ENCODE data around the gene MORC3.
"Not testable (repeated sequence)": the region's sequence is repeated elsewhere in the genome, so short reads cannot be mapped to it uniquely, and the experiment has no call there.

Gene MORC3

DNA sequence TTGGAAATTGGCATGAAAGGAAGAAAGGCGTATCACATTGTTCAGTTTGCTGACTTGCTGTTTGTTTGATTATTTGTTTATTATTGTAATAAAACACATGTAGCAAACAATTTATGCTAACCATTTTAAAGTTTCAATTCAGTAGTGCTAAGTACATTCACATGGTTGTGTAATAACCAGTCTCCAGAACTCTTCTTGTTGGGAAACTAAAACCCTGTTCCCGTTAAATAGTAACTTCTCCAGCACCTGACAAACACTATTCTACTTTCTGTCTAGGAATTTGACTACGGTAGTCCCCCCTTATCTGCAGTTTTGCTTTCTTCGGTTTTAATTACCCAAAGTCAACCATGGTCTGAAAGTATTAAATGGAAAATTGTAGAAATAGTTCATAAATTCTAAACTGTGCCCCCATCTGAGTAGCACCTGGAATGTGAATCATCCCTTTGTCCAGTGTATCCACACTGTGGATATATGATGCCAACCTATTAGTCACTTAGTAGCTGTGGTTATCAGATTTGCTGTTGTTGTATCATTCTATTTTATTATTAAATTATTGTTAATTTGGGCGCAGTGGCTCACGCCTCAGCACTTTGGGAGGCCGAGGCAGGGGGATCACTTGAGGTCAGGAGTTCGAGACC, 5.5 kb downstream of the MORC3 start:
- DNase-seq (ENCODE audit: low spot score) = peak; percentile 73

DNA sequence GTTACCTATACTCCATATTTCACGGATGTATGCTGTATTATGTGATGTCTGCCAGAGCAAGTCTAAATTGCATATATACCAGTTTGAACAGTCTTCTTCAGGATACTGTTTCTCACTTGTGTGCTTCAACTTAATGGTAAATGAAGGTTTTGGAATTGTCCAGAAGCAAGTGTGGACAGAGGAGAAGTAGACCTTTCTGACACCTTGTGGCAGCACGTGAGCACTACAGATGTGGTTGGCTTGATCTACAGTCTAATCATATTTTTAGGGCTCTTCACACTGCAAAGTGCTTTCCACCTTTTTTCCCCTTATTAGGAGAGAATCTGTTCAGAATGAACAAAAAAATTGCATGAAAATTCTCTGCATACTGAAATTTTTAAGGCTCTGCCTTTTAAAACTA, 10.9 kb downstream of the MORC3 start:
- DNase-seq (ENCODE audit: low spot score) = peak; percentile 55

DNA sequence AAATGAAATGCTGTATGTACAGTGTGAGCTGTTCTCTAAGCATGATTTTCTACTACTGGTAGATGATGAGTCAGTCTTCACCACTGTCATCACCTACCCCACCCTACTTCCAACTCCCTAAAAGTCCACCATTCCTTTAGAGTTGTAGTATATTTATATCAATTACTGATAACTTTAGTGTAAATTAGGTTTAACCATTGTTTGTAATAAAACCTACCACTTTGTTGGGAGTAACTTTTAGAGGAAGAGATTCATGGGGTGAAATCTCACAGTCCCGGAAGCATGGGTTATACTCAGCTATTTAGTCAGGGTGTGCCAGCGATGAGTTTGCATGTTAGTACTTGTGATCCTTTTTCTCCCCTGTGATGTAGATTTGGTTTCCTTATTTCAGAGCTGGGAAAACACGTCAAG, 17.1 kb downstream of the MORC3 start:
- peak; percentile 29 for DNase-seq (ENCODE audit: low spot score)

DNA sequence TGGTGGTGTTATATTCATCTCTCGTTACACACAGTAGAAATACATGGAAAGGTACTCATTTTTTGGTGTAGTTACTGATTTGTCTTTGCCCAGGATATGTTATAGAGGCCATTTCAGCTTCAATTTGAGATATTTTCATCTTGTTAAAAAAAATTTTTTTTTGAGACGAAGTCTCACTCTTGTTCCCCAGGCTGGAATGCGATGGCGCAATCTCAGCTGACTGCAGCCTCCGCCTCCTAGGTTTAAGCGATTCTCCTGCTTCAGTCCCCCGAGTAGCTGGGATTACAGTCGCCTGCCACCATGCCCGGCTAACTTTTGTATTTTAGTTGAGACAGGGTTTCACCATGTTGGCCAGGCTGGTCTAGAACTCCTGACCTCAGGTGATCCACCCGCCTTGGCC, 19.0 kb downstream of the MORC3 start:
- DNase-seq (ENCODE audit: low spot score) = no peak

DNA sequence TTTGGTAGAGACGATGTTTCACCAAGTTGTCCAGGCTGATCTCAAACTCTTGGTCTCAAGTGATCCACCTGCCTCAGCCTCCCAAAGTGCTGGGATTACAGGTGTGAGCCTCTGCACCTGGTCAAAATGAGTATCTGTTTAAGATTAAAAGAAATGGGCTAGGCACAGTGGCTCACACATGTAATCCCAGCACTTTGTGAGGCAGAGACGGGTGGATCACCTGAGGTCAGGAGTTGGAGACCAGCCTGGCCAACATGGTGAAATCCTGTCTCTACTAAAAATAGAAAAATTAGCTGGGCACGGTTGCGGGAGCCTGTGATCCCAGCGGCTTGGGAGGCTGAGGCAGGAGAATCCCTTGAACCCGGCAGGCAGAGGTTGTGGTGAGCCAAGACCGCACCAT, 22.6 kb downstream of the MORC3 start:
- not testable (repeated sequence) for DNase-seq (ENCODE audit: low spot score)

DNA sequence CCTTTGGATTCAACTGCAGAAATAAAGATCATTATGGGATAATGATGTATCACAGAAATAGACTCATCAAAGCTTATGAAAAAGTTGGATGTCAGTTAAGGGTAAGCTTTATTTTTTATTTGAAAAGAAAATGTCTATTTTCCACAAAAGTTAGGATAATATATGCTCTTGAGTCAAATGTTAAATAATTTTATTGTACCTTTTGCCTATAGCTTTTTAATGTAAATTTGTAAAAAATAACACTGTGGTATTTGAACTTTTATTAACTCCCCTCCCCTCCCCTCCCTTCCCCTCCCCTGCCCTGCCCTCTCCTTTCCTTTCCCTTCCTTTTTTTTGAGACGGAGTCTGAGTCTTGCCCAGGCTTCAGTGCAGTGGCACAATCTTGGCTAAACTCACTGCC, 24.9 kb downstream of the MORC3 start:
- no peak for DNase-seq (ENCODE audit: low spot score)

DNA sequence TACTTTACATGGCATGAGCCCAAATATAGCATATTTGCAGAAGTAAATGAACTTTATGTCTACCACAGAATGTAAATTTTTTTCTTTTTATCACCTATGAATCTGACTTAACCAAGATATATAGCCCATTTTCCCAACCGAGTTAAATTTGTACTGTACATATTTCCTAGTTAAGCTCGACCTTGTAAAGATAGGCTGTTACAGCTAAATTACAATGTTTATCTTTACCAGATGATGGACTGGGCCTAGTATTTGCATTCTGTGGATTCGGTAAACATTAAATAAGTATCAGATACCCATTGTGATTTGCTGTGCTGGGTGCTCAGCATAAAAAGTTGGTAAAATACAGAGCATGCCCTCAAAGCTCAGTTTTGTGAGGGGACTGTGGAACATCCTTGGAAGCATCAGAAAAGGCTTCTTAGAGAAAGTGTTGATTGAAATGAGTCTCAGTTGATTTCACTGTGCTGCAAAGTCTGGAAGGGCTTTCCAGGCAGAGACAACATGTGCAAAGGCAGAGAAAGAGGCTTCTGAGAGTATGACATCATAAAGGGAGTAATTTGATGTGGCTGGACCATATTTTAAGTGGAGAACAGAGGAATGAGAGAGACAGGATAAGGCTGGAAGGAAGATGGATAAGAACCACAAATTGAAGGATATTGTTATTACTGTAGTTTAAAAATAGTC, 27.4 kb downstream of the MORC3 start:
- no peak for DNase-seq (ENCODE audit: low spot score)

DNA sequence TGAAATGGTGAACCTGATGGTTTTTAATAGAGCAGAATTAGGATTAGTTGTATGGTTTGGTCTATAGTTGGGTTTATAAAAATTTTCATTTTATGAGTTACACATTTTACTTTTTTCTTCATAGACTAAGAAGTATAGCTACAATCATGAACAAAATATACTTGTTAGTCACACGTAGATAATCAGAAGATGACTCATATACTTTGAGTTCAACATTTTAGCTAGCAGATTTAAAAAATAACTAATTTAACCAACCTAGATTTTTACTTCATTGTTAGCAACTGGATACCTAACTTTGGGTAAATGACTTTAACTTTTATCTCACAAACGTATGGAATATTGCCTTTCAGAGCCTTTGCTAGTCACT, 27.9 kb downstream of the MORC3 start:
- peak; percentile 5 for DNase-seq (ENCODE audit: low spot score)

DNA sequence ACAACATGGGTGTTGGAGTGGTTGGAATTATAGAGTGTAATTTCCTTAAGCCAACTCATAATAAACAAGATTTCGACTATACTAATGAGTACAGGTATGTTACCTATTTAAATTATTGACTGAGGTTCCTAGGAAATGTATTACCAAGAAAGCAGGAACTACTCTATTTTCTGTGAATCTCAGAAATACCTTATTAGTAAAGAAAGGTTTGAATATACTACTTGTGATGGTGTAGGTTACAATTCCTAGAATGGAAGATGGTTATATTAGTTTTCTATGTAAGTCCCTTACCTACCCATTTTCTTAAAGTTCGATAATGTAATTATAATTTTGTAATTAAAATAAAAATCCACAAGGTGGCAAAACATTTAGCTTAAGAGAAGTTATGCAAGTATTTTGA, 29.3 kb downstream of the MORC3 start:
- DNase-seq (ENCODE audit: low spot score) = no peak

DNA sequence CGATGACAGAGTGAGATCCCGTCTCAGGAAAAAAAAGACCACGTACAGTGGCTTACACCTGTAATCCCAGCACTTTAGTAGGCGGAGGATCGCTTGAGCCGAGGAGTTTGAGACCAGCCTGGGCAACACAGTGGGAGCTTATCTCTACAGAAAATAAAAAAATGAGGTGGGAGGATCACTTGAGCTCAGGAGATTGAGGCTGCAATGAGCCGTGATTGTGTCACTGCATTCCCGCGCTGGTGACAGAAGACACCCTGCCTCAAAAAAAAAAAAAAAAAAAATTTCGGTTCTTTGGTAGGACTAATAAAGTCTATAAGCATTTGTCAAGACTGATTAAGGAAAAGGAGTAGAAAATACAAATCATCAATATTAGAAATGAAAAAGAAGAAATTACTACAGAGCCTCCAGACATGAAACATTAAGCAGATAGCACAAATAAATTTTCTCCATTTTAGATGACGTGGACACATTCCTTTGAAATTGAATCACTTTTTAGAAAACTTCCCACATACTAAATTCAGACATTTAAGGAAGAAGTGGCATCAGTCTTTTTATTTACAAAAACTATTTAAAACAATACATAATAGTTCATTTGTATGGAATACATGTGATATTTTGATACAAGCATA, 30.4 kb downstream of the MORC3 start:
- DNase-seq (ENCODE audit: low spot score) = no peak

DNA sequence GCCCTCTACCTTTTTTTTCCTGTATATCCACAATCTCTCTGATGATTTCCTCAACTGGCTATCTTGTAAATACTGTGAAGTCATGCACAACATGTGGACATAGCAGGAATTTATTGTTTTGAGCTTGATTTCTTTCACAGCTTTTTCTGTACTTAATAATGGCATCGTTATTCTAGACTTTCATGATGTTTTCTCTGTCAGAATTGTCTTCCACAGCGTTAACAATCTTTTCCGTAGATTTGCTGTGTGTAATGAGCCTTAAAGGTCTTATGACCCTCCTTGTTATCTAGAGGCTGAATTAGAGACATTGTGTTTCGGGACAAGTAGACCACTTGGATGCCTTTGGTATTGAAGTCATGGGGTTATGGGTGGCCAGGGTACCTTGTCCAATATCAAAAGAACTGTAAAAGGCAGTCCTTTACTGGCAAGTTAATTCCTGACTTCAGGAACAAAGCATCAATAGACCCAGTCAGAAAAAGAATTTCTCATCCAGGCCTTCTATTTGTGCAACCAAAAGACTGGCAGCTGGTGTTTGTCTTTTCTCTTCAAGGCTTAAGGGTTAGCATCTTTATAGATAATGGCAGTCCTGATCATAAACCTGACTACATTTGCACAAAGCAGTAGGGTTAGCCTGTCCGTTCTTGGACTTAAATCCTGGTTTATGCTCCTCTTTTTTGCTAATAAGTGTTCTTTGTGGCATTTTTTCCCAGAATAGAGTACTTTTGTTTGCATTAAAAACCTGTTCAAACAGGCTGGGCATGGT, 35.1 kb downstream of the MORC3 start:
- DNase-seq (ENCODE audit: low spot score) = no peak

DNA sequence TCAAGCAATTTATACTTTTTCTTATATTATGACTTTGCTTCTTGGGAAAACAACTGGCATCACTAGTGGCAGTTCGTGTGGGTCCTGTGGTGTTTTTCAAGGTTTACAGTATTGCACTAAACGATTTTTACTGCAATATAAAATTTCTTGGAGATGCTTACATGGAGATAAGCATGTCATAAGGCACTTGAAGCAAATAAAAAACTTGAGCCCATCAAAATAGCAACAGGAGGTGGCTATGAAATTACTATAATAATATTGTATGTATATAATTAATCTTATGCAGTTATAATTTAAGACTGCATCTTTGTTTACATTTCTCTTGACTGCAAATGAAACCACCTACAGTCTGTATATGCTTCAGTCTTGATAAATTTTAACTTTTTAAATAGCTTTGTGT, 35.9 kb downstream of the MORC3 start:
- DNase-seq (ENCODE audit: low spot score) = no peak

DNA sequence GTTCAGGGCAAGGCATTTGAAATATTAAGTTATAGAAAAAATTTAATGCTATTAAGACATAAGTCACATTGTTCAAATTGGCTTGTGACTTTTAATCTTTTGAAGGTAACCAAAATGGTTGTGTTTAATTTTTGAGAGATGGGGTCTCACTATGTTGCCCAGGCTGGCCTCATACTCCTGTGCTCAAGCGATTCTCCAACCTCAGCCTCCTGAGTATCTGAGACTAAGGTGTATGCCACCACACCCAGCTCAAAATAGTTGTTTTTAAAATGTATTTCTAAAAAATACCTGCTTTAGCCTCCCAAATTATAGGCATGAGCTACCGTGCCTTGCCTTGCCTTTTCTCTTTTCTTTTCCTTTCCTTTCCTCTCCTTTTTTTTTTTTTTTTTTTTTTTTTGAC, 39.2 kb downstream of the MORC3 start:
- no peak for DNase-seq (ENCODE audit: low spot score)

DNA sequence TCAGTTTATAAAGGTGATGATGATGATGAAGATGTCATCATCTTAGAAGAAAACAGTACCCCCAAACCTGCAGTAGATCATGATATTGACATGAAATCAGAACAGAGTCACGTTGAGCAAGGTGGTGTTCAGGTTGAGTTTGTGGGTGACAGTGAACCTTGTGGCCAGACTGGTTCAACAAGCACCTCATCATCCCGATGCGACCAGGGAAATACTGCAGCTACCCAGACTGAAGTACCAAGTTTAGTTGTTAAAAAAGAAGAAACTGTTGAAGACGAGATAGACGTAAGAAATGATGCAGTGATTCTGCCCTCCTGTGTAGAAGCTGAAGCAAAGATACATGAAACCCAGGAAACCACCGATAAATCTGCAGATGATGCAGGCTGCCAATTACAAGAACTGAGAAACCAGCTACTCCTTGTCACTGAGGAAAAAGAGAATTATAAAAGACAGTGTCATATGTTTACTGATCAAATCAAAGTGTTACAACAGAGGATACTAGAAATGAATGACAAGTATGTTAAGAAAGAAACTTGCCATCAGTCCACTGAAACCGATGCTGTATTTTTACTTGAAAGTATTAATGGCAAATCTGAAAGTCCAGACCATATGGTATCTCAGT, 49.2 kb downstream of the MORC3 start:
- DNase-seq (ENCODE audit: low spot score) = no peak

DNA sequence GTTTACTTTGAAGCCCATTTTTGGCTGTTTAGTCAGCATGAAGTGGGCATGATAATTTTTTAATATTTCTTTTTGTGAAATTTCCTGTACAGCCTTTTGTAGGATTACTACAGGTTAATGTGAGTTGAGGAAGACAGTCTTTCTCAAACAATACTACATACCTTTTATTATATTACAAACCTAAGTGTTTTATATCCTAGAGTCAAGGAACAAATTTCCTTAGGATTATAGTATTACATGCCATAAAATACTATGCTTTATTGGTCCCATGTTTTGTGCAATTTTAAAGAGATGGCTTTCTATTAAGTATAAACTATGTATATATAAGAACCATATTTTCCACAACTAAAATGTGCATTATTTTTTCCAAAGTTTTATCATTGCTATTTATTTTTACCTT, 56.0 kb downstream of the MORC3 start:
- no peak for DNase-seq (ENCODE audit: low spot score)

DNA sequence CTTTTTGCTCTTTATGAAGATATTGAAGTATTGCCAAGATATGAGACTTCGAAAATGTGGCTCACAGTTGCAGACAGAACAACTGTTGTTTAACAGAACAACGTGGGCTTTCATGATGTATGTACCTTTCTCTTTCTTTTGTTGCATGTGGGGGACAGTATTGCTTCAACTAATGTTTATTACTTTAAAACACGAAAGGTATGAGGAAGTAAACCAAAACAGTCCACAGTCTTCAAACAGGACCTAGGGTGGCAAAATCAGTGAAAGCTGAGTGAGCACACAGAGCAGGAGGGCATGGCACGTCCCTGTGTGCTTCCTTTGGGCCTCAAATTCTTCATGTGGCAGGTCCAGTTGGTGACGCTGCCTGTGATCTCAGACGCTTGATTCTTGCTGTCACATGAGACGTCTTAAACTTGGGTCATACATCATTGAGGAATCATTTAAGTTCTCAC, 57.4 kb downstream of the MORC3 start:
- DNase-seq (ENCODE audit: low spot score) = peak; percentile 72

DNA sequence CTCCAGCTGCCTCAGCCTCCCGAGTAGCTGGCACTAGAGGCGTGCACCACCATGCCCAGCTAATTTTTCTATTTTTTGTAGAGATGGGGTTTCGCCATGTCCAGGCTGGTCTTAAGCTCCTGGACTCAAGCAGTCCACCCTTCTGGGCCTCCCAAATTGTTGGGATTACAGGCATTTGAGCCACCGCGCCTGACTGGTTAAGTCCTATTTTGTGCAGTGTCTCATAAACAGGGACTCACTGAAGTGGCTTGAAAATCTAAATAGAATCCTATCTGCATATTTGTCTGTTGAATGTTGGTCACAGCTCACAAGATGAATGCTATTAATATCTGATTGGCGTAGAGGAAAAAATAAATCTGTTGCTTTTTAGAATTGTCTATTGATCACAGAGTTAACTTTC, 59.3 kb downstream of the MORC3 start:
- DNase-seq (ENCODE audit: low spot score) = peak; percentile 28

DNA sequence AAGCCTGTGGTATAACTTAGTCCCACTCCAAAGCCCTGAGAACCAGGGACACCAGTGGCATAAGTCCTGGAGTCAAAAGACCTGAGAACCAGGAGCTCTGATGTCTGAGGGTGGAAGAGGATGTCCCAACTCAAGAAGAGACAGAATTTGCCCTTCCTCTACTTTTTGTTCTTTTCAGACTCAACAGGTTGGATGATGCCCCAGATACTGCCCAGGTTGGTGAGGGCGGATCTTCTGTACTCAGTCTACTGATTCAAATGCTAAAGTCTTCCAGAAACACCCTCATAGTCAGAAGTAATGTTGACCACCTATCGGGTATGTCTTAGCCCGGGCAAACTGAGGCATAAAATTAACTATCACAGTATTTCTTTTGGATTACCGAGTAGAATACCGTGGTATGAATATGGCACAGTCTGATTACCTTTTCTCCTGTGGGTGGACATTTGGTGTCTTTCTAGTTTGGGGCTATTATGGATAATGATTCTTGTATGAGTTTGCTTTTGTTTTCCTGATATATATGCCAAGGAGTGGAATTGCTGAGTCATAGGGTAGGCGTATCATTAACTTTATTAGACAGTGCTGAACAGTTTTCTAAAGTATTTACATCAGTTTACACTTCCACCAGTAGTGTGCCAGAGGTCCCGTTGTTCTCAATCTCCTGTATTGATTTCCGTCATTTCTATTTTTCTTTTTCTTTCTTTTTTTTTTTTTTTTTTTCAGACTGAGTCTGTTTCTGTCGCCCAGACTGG, 62.0 kb downstream of the MORC3 start:
- DNase-seq (ENCODE audit: low spot score) = peak; percentile 58

DNA sequence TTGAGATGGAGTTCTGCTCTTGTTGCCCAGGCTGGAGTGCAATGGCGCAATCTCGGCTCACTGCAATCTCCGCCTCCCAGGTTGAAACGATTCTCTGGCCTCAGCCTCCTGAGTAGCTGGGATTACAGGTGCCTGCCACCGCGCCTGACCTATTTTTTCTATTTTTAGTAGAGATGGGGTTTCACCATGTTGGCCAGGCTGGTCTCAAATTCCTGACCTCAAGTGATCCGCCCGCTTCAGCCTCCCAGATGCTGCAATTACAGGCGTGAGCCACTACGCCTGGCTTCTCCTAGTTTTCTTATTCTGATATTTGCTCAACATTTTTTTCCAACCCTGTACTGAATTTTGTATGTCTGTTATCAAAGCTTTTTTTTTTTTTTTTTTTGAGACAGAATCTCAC, 62.7 kb downstream of the MORC3 start:
- not testable (repeated sequence) for DNase-seq (ENCODE audit: low spot score)

DNA sequence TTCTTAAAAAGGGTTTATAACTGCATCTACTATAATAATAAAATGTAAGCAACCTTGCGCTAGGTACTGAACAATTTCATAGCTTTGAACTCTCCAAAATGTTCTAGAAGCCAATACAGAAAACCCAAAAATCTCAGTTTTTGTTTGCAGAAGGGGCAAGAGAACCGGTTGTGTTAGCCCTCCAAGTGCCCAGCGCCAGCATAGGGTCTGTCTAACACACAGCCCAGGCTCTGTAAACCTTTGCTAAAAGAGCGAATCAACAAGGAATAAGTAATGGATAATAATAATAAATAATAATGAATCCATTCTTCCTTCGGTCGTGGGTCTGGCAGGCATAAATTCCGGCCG, 64.9 kb downstream of the MORC3 start:
- no peak for DNase-seq (ENCODE audit: low spot score)

DNA sequence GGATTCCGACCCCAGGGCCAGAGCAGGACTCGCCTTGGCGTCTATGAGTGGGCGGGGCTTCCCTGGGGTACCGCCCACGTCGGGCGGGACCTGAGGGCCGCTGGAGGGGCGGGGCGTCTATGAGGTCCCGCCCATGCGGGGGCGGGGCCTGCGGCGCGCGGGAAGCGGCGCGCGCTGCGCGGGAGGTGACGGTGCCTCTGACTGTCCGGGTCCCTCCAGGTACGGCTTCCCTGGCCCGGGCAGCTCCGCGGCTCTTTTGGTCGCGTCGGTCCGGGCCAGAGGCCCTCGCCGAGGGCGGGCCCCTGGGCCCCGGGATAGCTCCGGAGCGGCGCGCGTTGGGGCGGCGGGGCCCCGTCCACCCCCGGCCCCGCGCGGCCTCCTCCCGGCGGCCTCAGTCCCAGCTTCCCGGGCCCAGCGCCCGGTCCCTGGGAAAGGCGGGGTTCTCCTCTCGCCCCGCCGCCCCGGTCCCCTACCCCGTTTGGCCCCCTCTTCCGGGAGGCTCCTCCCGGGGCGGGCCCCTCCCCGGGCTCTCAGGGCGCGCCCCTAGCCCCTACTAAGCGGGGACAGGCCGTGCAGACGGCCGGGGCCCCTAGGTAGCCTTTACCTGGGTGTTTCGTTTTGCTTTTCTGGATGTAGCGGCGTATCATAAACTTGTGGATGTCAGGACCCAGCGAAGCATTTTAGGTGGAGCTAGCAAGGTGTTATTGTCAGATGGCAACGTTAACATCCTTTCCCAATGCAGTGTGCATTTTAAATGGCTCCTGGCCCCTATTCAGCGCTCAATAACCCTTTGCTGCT, 65.4 kb downstream of the MORC3 start, which contains the start of gene CHAF1B:
TSS of gene CHAF1B (plus strand) at position 160 of the 798 bp plus-strand sequence. CDS start 745 bp downstream, outside the sequence.
- DNase-seq (ENCODE audit: low spot score) = peak; percentile 83
